H1 (cell line): Measurements from ENCODE around the gene DRC7. TPM values are rescaled to one million over a fixed set of nuclear protein-coding genes. Genes with fewer than 3 reads are reported as not detected.

Experiments used
- CTCF ChIA-PET: fragments of 300-600 bp; sonication (Branson Sonifier 250); formaldehyde crosslinking; loops from one replicate; lab custom pipeline; 2021; ENCODE audit not compliant: partially characterized antibody; lab: Charles Lee
- POLR2A ChIA-PET: fragments of 300-600 bp; sonication (Branson Sonifier 250); formaldehyde crosslinking; loops from one replicate; lab custom pipeline; 2021; ENCODE audit warnings: inconsistent platforms; ENCODE audit not compliant: partially characterized antibody; lab: Charles Lee
- DNase-seq, 2 experiments: peaks; one replicate each; pipeline versions ENCODE4 v3.0.0 to v3.0.0-alpha.2; 2010 to 2022; ENCODE audit warnings: low spot score in 2 of 2, low read depth in 1 of 2, mixed read lengths in 1 of 2
- FAIRE-seq: peaks from 2 replicates; lab custom pipeline; 2011; peaks lifted over from hg19 to GRCh38; lab: Jason Lieb, UNC
- H2AFZ ChIP-seq: 2 replicates; pipeline ENCODE4 v1.8.1; 2012; ENCODE audit warnings: low read length, inconsistent platforms
- H2AK5ac ChIP-seq: 2 replicates; pipeline ENCODE4 v1.6.1; 2013; ENCODE audit warnings: low read depth, low read length
- H2BK120ac ChIP-seq: replicated peaks from 2 replicates; pipeline ENCODE3; 2013; ENCODE audit warnings: low read depth, low read length, inconsistent platforms
- H2BK12ac ChIP-seq: 2 replicates; pipeline ENCODE4 v1.6.1; 2013; ENCODE audit warnings: low read depth, low read length
- H2BK15ac ChIP-seq: 2 replicates; pipeline ENCODE4 v1.6.1; 2013; ENCODE audit warnings: low read length
- H2BK20ac ChIP-seq: 2 replicates; pipeline ENCODE4 v1.6.1; 2013; ENCODE audit warnings: low read length
- H2BK5ac ChIP-seq: 2 replicates; pipeline ENCODE4 v1.6.1; 2013; ENCODE audit warnings: low read depth, low read length
- H3K14ac ChIP-seq: 2 replicates; pipeline ENCODE4 v1.6.1; 2013; ENCODE audit warnings: inconsistent platforms; ENCODE audit not compliant: insufficient read length
- H3K18ac ChIP-seq: 2 replicates; pipeline ENCODE4 v1.6.1; 2013; ENCODE audit warnings: low read length; ENCODE audit errors: extremely low read depth
- H3K23ac ChIP-seq: 2 replicates; pipeline ENCODE4 v1.6.1; 2013; ENCODE audit warnings: inconsistent platforms; ENCODE audit not compliant: insufficient read length
- H3K23me2 ChIP-seq: 2 replicates; pipeline ENCODE4 v1.6.1; 2013; ENCODE audit warnings: low read depth, low read length
- H3K27ac ChIP-seq: 2 replicates; pipeline ENCODE4 v1.6.1; 2011; ENCODE audit warnings: low read depth, low read length, inconsistent platforms
- H3K27me3 ChIP-seq, 4 experiments: replicated peaks in 1 of 4; 1 replicate in 1 of 4; 2 replicates in 3 of 4; pipeline versions ENCODE4 v1.6.1 to v1.8.1; 2011 to 2013; ENCODE audit warnings: low read length in 3 of 4, mild to moderate bottlenecking in 3 of 4, inconsistent platforms in 2 of 4, mixed read lengths in 2 of 4, moderate library complexity in 1 of 4; ENCODE audit not compliant: control insufficient read depth in 3 of 4, insufficient read depth in 3 of 4; ENCODE audit errors: extremely low read depth in 1 of 4
- H3K36me3 ChIP-seq, 4 experiments: 2 replicates each; pipeline versions ENCODE4 v1.6.1 to v1.8.1; 2011 to 2013; ENCODE audit warnings: mild to moderate bottlenecking in 4 of 4, low read length in 3 of 4, moderate library complexity in 2 of 4, control low read depth in 1 of 4, inconsistent platforms in 1 of 4; ENCODE audit not compliant: insufficient read depth in 4 of 4, control insufficient read depth in 2 of 4
- H3K4ac ChIP-seq: replicated peaks from 2 replicates; pipeline ENCODE3; 2013; ENCODE audit warnings: low read length, low read depth, mixed read lengths, inconsistent platforms; ENCODE audit not compliant: insufficient read length
- H3K4me1 ChIP-seq, 4 experiments: replicated peaks in 1 of 4; 1 replicate in 1 of 4; 2 replicates in 3 of 4; pipeline versions ENCODE4 v1.6.1 to v1.8.1; 2011 to 2013; ENCODE audit warnings: low read length in 3 of 4, inconsistent platforms in 2 of 4, mixed read lengths in 1 of 4; ENCODE audit not compliant: insufficient read depth in 4 of 4, control insufficient read depth in 3 of 4
- H3K4me2 ChIP-seq, 2 experiments: 2 replicates each; pipeline versions ENCODE4 v1.6.1 to v1.8.1; 2011 to 2013; ENCODE audit warnings: low read depth in 2 of 2, low read length in 2 of 2, control low read depth in 1 of 2, inconsistent platforms in 1 of 2, mild to moderate bottlenecking in 1 of 2; ENCODE audit not compliant: insufficient read depth in 1 of 2
- H3K4me3 ChIP-seq, 4 experiments: fragments of 200-600, 300-600 bp in 1 of 4; sonication (generic), shearing (Covaris generic), sonication (Bioruptor Twin) in 1 of 4; 2 replicates each; pipeline versions ENCODE4 v1.5.1 to v1.8.1; 2011 to 2016; ENCODE audit warnings: low read length in 4 of 4, low read depth in 3 of 4, control low read depth in 2 of 4, inconsistent platforms in 2 of 4, mild to moderate bottlenecking in 2 of 4, mixed read lengths in 1 of 4, moderate library complexity in 1 of 4; ENCODE audit not compliant: insufficient read depth in 2 of 4; ENCODE audit errors: extremely low read depth in 1 of 4
- H3K56ac ChIP-seq: replicated peaks from 2 replicates; pipeline ENCODE3; 2013; ENCODE audit warnings: low read depth, mild to moderate bottlenecking, mixed read lengths, low read length, inconsistent platforms; ENCODE audit not compliant: insufficient read length
- H3K79me1 ChIP-seq: 2 replicates; pipeline ENCODE4 v1.6.1; 2013; ENCODE audit warnings: low read depth, low read length, control low read depth
- H3K79me2 ChIP-seq, 2 experiments: 2 replicates each; pipeline versions ENCODE4 v1.6.1 to v1.8.1; 2012 to 2013; ENCODE audit warnings: low read length in 2 of 2, mild to moderate bottlenecking in 2 of 2, inconsistent platforms in 1 of 2; ENCODE audit not compliant: insufficient read depth in 2 of 2, control insufficient read depth in 1 of 2
- H3K9ac ChIP-seq, 4 experiments: replicated peaks in 1 of 4; 1 replicate in 1 of 4; 2 replicates in 3 of 4; pipeline versions ENCODE4 v1.6.1 to v1.8.1; 2011 to 2013; ENCODE audit warnings: low read depth in 3 of 4, low read length in 3 of 4, control low read depth in 2 of 4, mild to moderate bottlenecking in 2 of 4, moderate library complexity in 2 of 4, inconsistent platforms in 1 of 4; ENCODE audit errors: extremely low read depth in 1 of 4
- H3K9me3 ChIP-seq, 2 experiments: 2 replicates each; pipeline versions ENCODE4 v1.6.1 to v1.8.1; 2012 to 2013; ENCODE audit warnings: mild to moderate bottlenecking in 2 of 2, moderate library complexity in 2 of 2, control low read depth in 1 of 2, inconsistent platforms in 1 of 2, low read depth in 1 of 2, low read length in 1 of 2, mixed read lengths in 1 of 2; ENCODE audit not compliant: insufficient read depth in 2 of 2
- H4K20me1 ChIP-seq, 2 experiments: replicated peaks in 1 of 2; 2 replicates each; pipeline versions ENCODE3 to v1.8.1; 2011 to 2013; ENCODE audit warnings: inconsistent platforms in 2 of 2, low read length in 2 of 2, mild to moderate bottlenecking in 1 of 2; ENCODE audit not compliant: insufficient read depth in 2 of 2, control insufficient read depth in 1 of 2
- H4K5ac ChIP-seq: 2 replicates; pipeline ENCODE4 v1.6.1; 2013; ENCODE audit warnings: low read length, low read depth, mixed read lengths, inconsistent platforms; ENCODE audit not compliant: insufficient read length
- H4K8ac ChIP-seq: 2 replicates; pipeline ENCODE4 v1.8.0; 2013; ENCODE audit warnings: mild to moderate bottlenecking, moderate library complexity, low read length, inconsistent platforms; ENCODE audit not compliant: insufficient read depth; ENCODE audit errors: extremely low read depth
- H4K91ac ChIP-seq: replicated peaks from 2 replicates; pipeline ENCODE3; 2013; ENCODE audit warnings: low read length, mixed read lengths, inconsistent platforms; ENCODE audit not compliant: insufficient read length
- KDM5A ChIP-seq: fragments of 200-600 bp; IDR thresholded peaks from 2 replicates; pipeline ENCODE4 v1.7.1; 2012; ENCODE audit warnings: mild to moderate bottlenecking, low read length, inconsistent platforms, mixed read lengths
- TEAD4 ChIP-seq: IDR thresholded peaks from 2 replicates; pipeline ENCODE4 v1.6.1; 2012; ENCODE audit warnings: low read depth, low read length, inconsistent platforms, mixed read lengths
- WGBS, 2 experiments: shearing (Covaris generic) in 1 of 2; methylation state at CpG; one replicate each; pipeline versions ENCODE4 v1.1.6 to v1.1.7; 2013 to 2015; ENCODE audit warnings: low lambda C conversion rate in 2 of 2, mixed read lengths in 2 of 2, inconsistent platforms in 1 of 2, low coverage in 1 of 2, missing lambda C conversion rate in 1 of 2; ENCODE audit not compliant: insufficient replicate concordance in 2 of 2, insufficient coverage in 1 of 2, insufficient read length in 1 of 2; ENCODE audit errors: extremely low coverage in 1 of 2, missing lambda C conversion rate in 1 of 2; 5-methylcytosine and 5-hydroxymethylcytosine counted together
- polyA plus RNA-seq, 7 experiments: library from polyadenylated mRNA; depleted of rRNA in 3 of 7; stranded (reverse) in 5 of 7; unstranded in 2 of 7; fragments of >200 nt in 5 of 7; fragments of 200-250 nt in 2 of 7; gene quantifications; 1 replicate in 5 of 7; 2 replicates in 1 of 7; 4 replicates in 1 of 7; pipeline versions ENCODE4 v1.2.1 to v1.2.3, GENCODE V29; 2011 to 2013; ENCODE audit warnings: missing spikeins in 2 of 7, mixed read lengths in 2 of 7
- total RNA-seq: library from RNA; stranded (reverse); fragmentation: NEBNext Ultra II Directional; extraction: Animal tissue kit (Norgen Biotek cat#: 25700); gene quantifications from 2 replicates; pipeline ENCODE4 v1.2.1, GENCODE V29; 2021

The DRC7 gene
- total and polyA plus RNA-seq, 2 of the 8 experiments (the other 6 are each of a cell fraction or from before 2014, with no cell fraction given), result 0.14 TPM; not detected in 1

DNA sequence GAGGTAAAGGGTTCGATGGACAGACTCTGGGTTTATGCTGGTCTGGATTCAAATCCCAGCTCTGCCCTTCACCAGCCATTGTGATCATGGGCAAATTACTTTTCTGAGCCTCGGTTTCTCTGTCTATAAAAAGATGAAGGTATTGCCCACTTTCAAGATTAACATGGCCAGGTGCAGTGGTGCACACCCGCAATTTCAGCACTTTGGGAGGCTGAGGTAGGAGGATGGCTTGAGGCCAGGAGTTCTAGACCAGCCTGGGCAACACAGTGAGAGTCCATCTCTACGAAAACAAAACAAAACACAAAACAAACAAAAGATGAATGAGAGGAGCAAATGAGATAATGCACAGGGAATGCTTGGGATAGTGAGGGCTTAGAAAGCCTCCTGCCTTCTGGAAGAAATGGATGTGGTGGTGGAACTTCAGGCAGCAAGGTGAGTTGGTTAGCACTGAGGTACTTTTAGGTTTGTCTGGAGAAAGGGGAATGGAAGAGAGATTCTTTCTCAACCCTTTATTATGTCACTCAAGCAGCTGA, 18.0 kb upstream of the DRC7 start:
- H3K4me2 ChIP-seq, result peak overlapping the region in 1 of 2 experiments; percentile 57; a peak in 2 of 4 replicates
- no peaks in the 10 kb centered on the region for H3K36me3 ChIP-seq
- H2AK5ac ChIP-seq, result 0 out of 2 replicates have a peak overlapping the region, but pooled peaks have one; percentile 24
- no peaks in the 10 kb centered on the region for H3K79me1 ChIP-seq
- H4K91ac ChIP-seq, result no peak overlapping the region
- H2BK120ac ChIP-seq, result no peak overlapping the region
- H3K9me3 ChIP-seq, result no peaks in the 10 kb centered on the region
- no peaks in the 10 kb centered on the region for H4K20me1 ChIP-seq
- FAIRE-seq (no peak), DNase-seq (no peak)
- no peaks in the 10 kb centered on the region for H3K23me2 ChIP-seq
- no peak overlapping the region for H3K14ac ChIP-seq
- peaks cover 3 to 16% (median 11%) of the 10 kb centered on the region in 4 experiments for H3K4me1 ChIP-seq
- no peak overlapping the region for H3K4ac ChIP-seq
- no peak overlapping the region for H2BK12ac ChIP-seq
- H3K27ac ChIP-seq, result no peak overlapping the region
- ChIA-PET CTCF (interaction anchor here (1.1 to 3.6 kb wide), 8 partner anchors 9 to 87 kb away, joined by 3 to 26 read pairs (median 4); partner anchors contain the start of gene ADGRG3), POLR2A (interaction anchor here (1.0 to 1.7 kb wide), 3 partner anchors 9 to 58 kb away, joined by 3 to 4 read pairs (median 4); partner anchors contain the start of gene KATNB1)
- 0 out of 2 replicates have a peak overlapping the region, but pooled peaks have one; percentile 12 for H2BK15ac ChIP-seq
- no peaks in the 10 kb centered on the region for H3K79me2 ChIP-seq
- H3K27me3 ChIP-seq, result no peaks in the 10 kb centered on the region; a peak in 1 of 7 replicates
- no peak overlapping the region for H4K8ac ChIP-seq
- no peak overlapping the region for H3K18ac ChIP-seq
- H3K4me3 ChIP-seq, result no peak overlapping the region; a peak in 1 of 8 replicates
- H2AFZ ChIP-seq, result no peak overlapping the region
- H4K5ac ChIP-seq, result no peak overlapping the region
- H2BK5ac ChIP-seq, result no peak overlapping the region
- no peak overlapping the region for H3K9ac ChIP-seq
- TF ChIP-seq TEAD4 (no peak), KDM5A (no peak)
- no peak overlapping the region for H3K23ac ChIP-seq
- H3K56ac ChIP-seq, result no peak overlapping the region
- WGBS, 2 experiments, result 86% methylated on average over 4 of the region's 4 CpGs; no CpG with 5 or more reads in 1 of the 2 experiments
- no peak overlapping the region for H2BK20ac ChIP-seq
